Measurements from ENCODE around the gene UBE2G1. TPM values are rescaled to one million over a fixed set of nuclear protein-coding genes. Genes with fewer than 3 reads are reported as not detected.
A peak's percentile ranks its signal among the peaks of the same experiment; 100 is the strongest.

UBE2G1 gene
- total and polyA plus RNA-seq, 2 of the 13 experiments (the other 11 are each of a cell fraction or from before 2014, with no cell fraction given): 27.9 to 42.6 TPM

DNA sequence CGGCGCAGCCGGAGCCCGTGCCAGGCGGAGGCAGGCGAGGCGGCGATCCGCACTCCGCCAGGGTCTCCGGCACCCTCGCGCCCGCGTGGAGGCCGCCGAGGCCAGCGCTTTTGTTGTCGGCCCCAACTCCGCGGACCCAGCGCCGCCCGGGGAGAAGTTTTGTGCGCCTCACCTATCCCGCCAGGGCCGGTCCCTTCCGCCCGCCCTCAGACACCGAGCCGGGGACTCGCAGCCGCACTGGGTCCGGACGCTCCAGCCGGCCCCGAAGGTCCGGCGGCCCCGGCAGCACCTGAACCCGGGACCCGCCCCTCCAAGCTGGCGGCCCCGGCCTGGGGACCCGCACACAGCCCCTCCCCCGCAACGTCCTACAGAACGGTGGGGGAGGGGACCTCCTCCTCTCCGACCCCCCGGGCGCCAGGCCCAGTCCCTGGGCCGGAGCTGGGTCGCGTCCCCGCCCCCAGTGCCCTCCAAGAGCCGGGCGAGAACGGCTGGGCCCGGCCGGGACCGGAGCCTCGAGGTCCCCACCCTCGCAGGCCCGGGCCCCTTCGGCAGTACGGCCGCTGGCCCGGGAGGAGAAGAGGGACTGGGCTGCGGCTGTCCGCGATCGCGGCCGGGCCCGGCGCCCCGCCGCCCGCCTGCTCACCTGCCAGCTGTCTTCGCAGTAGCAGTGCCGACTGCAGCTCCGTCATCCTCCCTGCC is 698 bp downstream of the UBE2G1 start (continued):
- TF ChIP-seq ZNF674 (CRISPR knock-in tag; IDR thresholded peaks at IDR 0.05; ENCODE audit: low read depth) (no peak), ZNF256 (CRISPR knock-in tag; conservative IDR thresholded peaks at IDR 0.05) (no peak), ZNF703 (CRISPR knock-in tag; IDR thresholded peaks at IDR 0.05; ENCODE audit: borderline replicate concordance) (0 out of 2 replicates have a peak, but pooled peaks have one; percentile 22), FOSL2 (CRISPR knock-in tag; IDR thresholded peaks at IDR 0.05) (no peak), ETV5 (CRISPR knock-in tag; IDR thresholded peaks at IDR 0.05; ENCODE audit: borderline replicate concordance) (0 out of 2 replicates have a peak, but pooled peaks have one; percentile 12), ZNF670 (CRISPR knock-in tag; IDR thresholded peaks at IDR 0.05; ENCODE audit: borderline replicate concordance) (no peak), SMAD3 (CRISPR knock-in tag; IDR thresholded peaks at IDR 0.05) (no peak), ZBTB8A (CRISPR knock-in tag; IDR thresholded peaks at IDR 0.05; ENCODE audit: borderline replicate concordance, low read depth) (no peak), SRSF9 (IDR thresholded peaks at IDR 0.05; ENCODE audit: borderline replicate concordance, insufficient read depth, low read depth, low read length, poor library complexity, severe bottlenecking) (no peak), HOXA7 (CRISPR knock-in tag; IDR thresholded peaks at IDR 0.05) (no peak), ZFP62 (CRISPR knock-in tag; IDR thresholded peaks at IDR 0.05) (no peak), ZSCAN9 (CRISPR knock-in tag; IDR thresholded peaks at IDR 0.05; ENCODE audit: borderline replicate concordance) (no peak; the same call in 1 of the 2 replicates), KLF11 (CRISPR knock-in tag; IDR thresholded peaks at IDR 0.05) (no peak), KDM5B (CRISPR knock-in tag; IDR thresholded peaks at IDR 0.05; ENCODE audit: borderline replicate concordance) (no peak), U2AF2 (IDR thresholded peaks at IDR 0.05; ENCODE audit: low read depth, low read length) (no peak), DNMT3B (CRISPR knock-in tag; conservative IDR thresholded peaks at IDR 0.05) (no peak), ZNF558 (CRISPR knock-in tag; IDR thresholded peaks at IDR 0.05; ENCODE audit: borderline replicate concordance) (no peak), ZFP41 (CRISPR knock-in tag; IDR thresholded peaks at IDR 0.05; ENCODE audit: borderline replicate concordance) (no peak), ZNF605 (CRISPR knock-in tag; IDR thresholded peaks at IDR 0.05) (no peak), ZNF136 (CRISPR knock-in tag; IDR thresholded peaks at IDR 0.05; ENCODE audit: low read depth) (no peak), ZNF891 (CRISPR knock-in tag; IDR thresholded peaks at IDR 0.05) (no peak), KDM4B (CRISPR knock-in tag; IDR thresholded peaks at IDR 0.05) (0 out of 2 replicates have a peak, but pooled peaks have one; percentile 45), ZFP36L2 (CRISPR knock-in tag; IDR thresholded peaks at IDR 0.05) (no peak), PHF8 (CRISPR knock-in tag; IDR thresholded peaks at IDR 0.05) (peak; percentile 42; the same call in 1 of the 2 replicates)
- TF ChIP-seq, protein P1, sequence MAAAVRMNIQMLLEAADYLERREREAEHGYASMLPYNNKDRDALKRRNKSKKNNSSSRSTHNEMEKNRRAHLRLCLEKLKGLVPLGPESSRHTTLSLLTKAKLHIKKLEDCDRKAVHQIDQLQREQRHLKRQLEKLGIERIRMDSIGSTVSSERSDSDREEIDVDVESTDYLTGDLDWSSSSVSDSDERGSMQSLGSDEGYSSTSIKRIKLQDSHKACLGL (CRISPR knock-in tag; IDR thresholded peaks at IDR 0.05): 0 out of 2 replicates have a peak, but pooled peaks have one; percentile 5
- TF ChIP-seq, protein P2, sequence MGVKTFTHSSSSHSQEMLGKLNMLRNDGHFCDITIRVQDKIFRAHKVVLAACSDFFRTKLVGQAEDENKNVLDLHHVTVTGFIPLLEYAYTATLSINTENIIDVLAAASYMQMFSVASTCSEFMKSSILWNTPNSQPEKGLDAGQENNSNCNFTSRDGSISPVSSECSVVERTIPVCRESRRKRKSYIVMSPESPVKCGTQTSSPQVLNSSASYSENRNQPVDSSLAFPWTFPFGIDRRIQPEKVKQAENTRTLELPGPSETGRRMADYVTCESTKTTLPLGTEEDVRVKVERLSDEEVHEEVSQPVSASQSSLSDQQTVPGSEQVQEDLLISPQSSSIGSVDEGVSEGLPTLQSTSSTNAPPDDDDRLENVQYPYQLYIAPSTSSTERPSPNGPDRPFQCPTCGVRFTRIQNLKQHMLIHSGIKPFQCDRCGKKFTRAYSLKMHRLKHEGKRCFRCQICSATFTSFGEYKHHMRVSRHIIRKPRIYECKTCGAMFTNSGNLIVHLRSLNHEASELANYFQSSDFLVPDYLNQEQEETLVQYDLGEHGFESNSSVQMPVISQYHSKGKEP (CRISPR knock-in tag; IDR thresholded peaks at IDR 0.05): 0 out of 2 replicates have a peak, but pooled peaks have one; percentile 21
- TF ChIP-seq, protein P3, sequence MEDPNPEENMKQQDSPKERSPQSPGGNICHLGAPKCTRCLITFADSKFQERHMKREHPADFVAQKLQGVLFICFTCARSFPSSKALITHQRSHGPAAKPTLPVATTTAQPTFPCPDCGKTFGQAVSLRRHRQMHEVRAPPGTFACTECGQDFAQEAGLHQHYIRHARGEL (CRISPR knock-in tag; IDR thresholded peaks at IDR 0.05): no peak
- TF ChIP-seq, protein P4, sequence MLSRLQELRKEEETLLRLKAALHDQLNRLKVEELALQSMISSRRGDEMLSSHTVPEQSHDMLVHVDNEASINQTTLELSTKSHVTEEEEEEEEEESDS (CRISPR knock-in tag; IDR thresholded peaks at IDR 0.05; ENCODE audit: borderline replicate concordance): peak; percentile 45; the same call in 1 of the 2 replicates
- TF ChIP-seq, protein P5, sequence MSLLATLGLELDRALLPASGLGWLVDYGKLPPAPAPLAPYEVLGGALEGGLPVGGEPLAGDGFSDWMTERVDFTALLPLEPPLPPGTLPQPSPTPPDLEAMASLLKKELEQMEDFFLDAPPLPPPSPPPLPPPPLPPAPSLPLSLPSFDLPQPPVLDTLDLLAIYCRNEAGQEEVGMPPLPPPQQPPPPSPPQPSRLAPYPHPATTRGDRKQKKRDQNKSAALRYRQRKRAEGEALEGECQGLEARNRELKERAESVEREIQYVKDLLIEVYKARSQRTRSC (CRISPR knock-in tag; IDR thresholded peaks at IDR 0.05; ENCODE audit: low read depth): 0 out of 2 replicates have a peak, but pooled peaks have one; percentile 67

Measured in HepG2 (cell line).